GM19463 (cell line): Measurements from ENCODE around the gene SGCA.
A peak's percentile ranks its signal among the peaks of the same experiment; 100 is the strongest.

Experiments used
- ATAC-seq: cut with Tn5 transposase; IDR thresholded peaks from one replicate; pipeline ENCODE4 v1.9.1; 2021; ENCODE audit warnings: mild to moderate bottlenecking, moderate library complexity; ENCODE audit not compliant: unreplicated experiment

Gene SGCA

DNA sequence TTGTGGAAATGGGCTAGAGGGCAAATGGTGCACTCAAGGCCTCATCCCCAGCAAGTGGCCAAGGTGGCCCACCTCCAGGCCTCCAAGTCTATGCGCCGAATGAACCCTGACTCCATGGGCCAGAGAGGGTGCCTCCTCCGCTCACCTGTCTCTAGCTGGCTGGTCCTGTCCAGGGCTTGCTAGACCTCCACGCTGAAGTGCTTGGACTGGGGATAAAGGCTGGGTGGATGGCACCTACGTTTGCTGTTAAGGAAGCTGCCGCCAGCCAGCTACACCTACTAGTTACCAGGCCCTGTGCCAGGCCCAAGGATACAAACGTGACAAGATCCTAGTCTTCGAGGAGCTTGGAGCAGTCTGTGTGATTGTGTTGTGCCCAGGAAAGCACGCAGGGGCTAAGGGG lies 739 bp upstream of the SGCA start:
- ATAC-seq, result no peak

DNA sequence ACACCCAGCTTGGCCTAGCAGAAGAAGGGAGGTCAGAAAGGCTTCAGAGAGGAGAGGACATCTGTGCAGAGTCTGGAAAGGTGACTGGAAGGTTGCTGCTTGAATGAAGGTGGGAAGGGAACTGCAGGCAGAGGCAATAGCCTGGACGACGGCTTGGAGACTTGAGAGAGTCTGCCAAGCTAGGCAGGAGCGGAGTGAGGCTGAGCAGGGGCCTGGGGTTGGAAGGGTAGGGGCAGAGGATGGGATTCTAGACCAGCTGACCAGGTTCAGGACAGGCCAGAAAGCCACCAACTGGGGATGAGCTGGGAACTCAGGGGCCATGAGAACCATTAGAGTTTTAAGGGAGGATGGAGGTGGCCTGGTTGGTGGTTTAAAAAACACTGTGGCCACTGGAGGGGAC lies 339 bp upstream of the SGCA start:
- no peak for ATAC-seq

DNA sequence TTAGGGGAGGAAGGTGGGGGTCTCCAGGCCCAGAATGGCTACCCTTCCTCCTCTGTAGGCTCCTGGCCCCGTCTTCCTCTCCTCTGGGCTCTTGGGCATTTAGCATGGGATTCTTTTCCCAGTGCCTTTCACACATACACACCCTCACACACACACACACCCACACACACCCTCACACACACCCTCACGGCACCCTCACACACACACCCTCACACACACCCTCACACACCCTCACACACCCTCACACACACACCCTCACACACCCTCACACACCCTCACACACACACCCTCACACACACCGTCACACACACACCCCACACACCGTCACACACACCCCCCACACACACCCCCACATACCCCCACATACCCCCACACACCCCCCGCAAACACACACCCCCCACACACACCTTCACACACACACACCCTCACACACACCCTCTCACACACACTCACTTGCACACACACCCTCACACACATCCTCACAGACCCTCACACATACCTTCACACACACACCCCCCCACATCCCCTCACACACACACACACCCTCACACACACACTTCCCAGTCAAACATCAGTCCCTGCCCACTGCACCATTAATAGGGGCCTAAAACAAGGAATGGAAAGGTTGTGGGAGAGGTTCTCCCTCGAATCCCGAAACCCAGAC lies 845 bp downstream of the SGCA start:
- no peak for ATAC-seq

DNA sequence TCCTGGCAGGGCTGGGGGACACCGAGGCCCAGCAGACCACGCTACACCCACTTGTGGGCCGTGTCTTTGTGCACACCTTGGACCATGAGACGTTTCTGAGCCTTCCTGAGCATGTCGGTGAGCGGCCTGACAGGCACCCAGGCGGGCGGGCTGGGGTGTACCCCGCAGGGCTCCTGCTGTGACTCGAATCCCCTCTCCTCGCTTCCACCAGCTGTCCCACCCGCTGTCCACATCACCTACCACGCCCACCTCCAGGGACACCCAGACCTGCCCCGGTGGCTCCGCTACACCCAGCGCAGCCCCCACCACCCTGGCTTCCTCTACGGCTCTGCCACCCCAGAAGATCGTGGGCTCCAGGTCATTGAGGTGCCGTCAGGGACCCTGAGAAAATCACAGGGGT lies 1.6 kb downstream of the SGCA start:
- ATAC-seq, result no peak

DNA sequence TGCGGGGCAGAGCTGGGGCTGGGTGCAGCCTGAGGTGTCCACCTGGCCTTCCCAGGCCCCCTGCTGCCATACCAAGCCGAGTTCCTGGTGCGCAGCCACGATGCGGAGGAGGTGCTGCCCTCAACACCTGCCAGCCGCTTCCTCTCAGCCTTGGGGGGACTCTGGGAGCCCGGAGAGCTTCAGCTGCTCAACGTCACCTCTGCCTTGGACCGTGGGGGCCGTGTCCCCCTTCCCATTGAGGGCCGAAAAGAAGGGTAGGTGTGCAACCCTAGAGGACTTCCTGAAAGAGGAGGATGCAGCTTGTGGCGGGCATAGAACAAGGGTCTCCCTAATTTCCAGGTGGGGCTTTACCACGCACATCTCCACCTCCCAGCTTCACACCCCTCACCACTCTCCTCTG lies 2.5 kb downstream of the SGCA start:
- ATAC-seq, result no peak

DNA sequence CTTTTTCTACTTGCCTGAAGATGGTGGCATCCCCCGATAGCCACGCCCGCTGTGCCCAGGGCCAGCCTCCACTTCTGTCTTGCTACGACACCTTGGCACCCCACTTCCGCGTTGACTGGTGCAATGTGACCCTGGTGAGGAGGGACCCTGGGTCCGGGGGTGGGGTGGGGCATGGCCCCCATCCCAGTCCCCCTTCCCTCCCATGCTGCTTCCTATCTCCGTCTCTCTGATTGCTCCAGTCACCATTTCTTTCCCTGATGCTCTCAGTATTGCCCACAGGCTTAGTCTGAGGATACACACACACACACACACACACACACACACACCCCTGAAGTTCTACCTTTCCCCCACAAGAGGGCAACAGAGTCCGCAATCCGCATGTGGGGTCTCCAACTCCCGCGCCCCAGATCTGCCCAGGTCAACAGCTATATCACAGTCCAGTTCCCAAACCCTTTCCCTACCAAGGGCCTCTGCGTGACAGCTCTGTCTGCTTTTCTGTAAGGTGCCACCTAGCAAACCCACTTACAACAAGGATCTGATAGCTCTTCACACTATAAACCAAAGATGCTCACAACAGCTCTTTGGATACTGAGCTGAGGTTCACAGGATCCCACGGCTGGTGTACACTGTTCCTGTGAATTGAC lies 3.4 kb downstream of the SGCA start:
- no peak for ATAC-seq

DNA sequence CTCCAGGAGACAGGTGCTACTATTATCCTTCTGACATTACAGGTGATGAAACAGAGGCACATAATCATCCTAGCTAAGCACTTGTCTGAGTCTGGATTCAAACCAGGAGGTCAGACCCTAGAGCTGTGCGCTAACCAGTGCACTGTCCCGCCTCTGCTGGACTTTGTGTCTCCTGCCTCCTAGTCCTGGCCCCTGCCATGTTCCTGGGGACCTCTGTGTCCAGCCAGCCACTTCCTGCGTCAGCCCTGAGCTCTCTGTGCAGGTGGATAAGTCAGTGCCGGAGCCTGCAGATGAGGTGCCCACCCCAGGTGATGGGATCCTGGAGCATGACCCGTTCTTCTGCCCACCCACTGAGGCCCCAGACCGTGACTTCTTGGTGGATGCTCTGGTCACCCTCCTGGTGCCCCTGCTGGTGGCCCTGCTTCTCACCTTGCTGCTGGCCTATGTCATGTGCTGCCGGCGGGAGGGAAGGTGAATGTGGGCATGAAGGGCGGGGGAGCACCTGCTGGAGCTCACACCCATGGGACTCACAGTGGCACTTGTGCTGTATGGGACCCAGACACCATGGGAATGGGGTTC lies 4.2 kb downstream of the SGCA start:
- no peak for ATAC-seq

DNA sequence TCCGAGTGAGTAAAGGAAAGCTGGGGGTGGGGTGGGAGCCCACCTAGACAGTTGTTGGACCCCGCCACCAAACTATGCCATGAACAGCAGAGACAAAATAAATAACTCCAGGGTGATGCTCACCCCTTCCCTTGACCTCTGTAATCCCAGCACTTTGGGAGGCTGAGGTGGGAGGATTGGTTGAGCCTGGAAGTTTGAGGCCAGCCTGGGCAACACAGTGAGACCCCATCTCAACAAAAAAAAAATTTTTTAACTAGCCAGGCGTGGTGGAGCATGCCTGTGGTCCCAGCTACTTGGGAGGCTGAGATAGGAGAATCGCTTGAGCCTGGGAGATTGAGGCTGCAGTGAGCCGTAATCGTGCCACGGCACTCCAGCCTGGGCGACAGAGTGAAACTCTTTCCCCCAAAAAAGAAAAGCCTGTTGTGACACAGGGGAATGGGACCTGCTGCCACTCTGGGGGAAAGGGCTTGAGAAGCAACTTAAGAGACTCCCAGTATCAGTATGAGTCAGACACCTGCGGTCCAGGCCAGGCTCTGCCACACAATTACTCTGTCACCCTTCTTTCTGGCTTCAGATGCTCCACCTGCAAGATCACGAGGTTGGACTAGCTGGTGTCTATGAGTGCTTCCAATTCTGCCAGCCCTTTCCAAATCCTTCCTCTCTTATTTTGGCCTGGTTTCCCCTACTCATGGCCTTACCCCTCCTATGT lies 5.0 kb downstream of the SGCA start:
- ATAC-seq, result peak; percentile 96

DNA sequence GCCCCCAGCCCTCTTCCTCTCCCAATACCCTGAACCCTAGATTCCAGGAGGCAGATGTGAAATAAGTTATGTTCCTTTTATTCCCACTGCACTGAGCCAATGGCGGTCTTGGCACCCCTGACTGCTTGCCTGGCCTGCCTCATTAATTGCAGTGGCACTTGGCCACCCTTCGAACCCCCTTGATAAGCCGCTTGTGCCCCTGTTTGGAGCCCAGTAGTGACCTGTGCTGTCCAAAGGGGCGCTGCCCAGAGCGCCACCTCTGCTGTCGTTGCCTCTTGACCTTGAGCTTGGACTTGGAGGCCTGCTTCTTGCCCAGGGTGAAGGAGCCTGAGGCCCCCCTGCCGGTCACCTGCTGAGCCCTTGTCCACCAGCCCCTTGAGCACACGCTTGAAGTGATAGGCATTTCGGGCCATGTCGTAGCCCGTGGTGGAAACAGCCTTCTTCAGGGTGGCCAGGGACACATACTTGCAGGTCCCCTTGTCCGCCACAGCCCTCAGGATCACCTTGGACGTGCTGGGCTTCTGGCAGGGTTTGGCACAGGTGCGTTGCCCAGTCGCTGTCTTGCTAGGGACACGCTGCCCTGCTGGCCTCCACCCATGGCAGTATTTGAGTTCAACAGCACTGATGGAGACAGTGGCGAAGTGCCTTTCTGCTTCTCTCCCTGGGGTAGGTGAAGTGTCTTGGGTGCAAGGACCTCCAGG lies 5.7 kb downstream of the SGCA start:
- ATAC-seq, result no peak

DNA sequence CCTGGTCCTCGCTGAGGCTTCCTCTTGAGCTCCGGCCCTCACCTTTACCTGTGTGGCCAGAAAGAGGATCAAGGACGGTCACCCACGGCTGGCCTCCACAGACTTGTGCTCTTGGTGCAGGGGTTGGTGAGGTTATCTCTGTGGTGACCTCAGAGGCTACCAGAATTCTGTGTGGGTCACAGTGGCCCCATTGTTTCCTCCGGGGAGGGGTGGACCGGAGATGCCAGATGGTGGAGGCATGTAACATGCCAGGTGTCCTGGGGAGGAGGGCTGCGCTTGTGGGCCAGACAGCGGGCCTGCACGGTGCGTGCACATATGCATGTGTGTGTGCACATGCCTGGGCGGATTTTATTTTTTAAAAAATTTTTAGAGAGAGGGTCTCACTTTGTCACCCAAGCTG lies 6.3 kb downstream of the SGCA start:
- no peak for ATAC-seq

DNA sequence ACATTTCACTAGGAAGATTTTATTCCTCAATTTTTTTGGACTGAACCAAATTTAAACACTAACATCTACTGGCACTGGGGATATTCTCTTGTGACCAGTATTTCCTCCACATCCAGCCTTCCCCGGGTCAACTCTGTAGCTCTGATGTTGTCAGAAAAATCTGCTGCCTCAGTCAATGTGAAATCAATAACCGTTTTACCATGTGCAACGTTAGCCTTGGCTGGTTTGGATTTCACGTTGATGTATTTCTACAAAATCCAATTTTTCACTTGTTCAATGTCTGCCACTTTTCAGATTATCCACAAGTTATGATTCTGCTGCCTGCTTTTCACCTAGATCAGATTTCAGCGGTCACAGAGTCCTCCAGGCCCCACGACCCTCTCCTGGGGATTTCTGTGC lies 7.1 kb downstream of the SGCA start:
- ATAC-seq, result no peak

DNA sequence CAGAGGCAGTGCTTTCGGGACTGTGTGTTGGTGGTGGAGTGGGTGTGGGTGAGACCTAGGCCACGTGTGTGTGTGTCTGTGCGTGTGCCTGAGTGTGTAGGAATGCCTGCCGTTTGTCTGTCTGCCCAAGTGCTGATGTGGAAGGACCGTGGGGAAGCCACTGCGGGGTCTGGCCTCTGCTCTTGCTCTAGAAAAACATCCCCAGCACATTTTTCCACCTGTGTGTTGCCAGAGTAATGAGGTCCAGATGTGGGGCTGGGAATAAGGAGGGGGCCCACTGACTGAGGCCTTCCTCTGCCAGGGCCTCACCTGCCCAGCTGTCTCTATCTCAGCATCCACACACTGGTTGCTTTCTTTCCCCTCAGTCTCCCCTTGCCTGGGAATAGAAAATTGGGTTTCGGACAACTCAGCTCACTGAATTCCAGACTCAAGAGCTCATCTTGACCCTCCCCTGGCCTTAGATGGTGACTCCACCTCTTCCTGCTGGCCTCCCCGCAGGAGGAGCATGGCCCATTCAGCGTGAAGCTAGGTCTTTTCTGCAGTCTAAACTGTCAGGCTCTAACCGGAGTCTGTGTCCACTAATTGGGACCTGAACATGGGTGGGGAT lies 7.6 kb downstream of the SGCA start:
- no peak for ATAC-seq

DNA sequence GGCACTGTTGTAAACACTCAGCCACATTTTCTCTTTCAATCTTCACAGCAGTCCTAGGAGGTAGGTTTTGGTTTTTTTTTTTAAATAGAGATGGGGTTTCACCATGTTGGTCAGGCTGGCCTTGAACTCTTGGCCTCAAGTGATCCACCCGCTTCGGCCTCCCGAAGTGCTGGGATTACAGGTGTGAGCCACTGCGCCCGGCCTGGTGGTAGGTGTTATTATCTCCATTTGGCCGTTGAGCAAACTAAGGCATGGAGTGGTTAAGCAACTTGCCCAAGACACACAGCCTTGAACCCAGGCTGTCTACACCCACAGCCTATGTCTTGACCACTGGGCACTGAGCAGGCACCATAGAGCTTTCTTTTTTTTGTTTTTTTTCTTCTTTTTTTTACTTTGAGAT lies 8.6 kb downstream of the SGCA start:
- no peak for ATAC-seq

DNA sequence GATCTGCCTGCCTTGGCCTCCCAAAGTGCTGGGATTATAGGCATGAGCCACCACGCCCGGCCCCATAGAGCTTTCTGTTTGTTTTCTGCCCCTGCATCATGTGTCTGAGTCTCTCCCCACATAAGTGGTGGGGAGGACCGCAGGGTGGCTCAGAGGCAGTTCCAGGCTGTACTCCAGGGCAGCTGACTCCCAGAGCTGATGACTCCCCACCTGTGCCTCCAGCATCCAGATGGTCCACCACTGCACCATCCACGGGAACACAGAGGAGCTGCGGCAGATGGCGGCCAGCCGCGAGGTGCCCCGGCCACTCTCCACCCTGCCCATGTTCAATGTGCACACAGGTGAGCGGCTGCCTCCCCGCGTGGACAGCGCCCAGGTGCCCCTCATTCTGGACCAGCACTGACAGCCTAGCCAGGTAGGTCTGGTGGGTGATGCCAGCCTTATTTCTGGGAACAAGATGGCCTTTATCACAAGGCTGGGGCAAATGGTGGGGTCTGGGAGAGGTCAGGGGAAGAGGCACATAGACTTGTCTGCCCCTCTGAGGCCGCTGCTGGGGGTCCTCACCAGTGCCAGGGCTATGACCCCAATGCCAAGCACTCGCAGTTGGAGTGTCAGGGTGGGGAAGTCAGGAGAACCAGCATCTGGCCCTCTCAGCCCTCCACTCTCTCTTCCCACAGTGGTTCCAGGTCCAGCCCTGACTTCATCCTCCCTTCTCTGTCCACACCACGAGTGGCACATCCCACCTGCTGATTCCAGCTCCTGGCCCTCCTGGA lies 9.4 kb downstream of the SGCA start:
- no peak for ATAC-seq

DNA sequence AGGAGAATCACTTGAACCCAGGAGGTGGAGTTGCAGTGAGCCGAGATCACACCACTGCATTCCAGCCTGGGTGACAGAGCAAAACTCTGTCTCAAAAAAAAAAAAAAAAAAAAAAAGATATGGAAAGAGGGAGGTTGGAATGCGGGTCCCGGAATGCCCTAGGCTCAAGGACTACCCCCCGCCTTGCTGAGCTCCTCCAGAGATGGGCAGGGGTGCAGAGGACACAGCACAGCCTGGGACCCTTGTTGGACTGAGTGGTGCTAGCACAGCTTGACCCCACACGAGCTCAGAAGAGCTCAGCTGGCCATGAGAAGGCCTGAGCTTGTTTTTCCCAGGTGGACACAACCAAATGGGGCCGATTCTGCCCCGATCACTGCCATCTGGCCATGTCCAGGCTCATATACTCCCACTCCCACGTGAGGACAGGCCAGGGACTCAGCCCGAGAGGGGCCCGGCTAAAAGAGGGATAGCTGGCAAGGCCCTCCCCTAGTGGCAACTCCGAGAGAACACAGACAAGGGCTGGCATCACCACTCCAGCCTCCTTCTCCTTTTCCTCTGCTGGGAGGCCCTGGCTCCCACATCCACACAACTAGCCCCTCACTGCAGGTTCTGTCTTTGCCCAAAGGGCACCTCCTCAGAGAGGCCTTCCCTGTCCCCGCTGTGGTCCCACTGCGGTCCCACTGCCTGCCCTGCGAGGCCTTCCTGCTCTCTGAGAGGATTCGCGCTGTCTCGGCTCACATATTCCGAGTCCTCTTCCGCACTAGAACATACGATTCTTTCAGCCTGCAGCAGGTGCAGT lies 11.0 kb downstream of the SGCA start:
- ATAC-seq, result no peak

DNA sequence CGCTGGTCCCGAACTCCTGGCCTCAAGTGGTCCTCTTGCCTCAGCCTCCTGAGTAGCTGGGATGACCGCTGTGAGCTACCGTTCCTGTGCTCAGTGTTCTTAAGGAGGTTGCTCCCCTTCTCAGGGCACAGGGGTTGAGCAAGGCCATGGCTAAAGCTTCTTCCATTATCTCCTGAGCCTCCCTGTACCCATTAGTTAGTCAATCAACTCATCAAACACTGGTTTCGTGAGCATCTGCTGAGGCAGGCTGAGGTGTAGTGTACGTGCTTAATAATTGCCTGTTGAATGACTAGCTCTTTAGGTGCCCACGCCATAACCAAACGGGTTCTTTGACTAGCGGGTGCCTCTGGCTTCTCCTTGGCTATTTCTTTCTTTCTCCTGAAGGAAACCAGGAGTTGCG lies 11.7 kb downstream of the SGCA start:
- ATAC-seq, result no peak

DNA sequence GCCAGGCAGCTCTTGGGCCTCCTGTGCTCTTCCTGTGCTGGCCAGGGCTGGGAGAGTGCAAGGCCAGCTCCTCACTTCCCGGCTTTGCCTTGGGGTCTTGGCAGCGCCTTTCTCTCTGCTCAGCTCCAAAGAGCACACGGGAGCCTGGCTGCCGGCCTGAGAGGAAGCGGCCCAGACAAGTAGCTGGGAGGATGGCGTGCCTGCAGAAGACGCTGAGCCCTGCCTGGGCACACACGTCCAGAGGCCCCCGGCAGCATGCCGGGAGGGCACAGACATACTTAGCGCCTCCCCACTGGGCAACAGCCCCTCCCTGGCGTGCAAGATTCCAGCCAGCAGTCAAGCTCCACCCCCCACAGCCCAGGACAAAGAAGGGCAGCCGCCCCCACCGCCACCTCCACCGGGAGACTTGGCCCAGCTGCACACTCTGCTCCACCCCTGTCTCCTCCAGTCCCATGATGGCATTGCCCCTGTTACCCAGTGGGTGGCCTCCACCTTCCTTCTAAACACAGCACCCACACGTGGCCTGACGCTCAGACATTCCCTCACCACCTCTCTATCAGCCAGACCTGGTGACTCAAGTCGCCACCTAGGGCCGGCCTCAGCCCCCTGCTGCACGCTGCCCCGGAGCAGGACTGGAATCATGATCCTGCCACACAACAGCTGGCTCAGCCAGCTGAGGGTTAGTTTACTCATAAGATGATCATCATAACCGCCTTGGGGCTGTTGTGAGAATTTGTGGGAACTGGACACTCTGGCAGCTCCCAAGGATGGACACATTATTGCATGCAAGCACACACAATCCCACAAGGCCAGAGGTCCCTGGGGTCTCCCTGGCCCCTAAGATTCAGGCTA lies 12.4 kb downstream of the SGCA start:
- peak; percentile 90 for ATAC-seq

DNA sequence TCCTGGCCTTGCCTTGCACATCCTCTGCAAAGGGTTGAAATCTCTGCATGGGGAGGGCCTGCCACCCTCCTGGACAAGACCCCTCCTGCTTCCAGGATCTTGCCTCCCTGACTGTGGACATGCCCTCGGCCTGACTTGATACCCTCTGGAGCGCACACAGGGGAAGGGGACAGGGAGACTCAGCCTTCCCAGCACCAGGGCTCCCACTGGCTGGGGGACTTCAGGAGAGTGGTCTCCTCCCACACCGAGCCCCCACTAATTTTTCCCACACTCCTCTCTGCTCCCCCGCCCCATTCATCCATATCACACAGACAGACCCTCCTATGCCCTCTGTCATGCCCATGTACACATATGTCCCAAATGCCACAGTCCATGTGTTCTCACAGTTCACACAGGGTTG lies 14.3 kb downstream of the SGCA start:
- no peak for ATAC-seq

DNA sequence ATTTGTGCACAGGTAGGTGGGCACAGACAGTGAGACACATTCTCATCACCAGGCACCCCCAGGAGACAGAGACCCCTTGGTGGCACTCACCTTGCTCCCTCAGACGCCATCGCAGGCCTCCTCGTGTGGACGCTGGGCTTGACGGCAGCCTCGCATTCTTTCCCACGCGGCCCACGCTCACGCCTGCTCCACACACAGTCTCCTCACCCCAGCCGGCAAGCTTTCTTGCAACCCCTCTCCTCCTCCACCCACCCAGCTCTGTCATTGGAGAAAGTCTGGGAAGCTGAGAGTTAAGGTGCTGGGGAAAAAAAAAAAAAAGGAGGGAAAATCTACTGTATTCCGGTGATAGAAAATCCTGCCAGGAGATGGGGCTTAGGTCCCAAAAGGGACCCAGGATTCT lies 14.8 kb downstream of the SGCA start:
- ATAC-seq, result no peak
